Uterus (tissue), 4 donors: ENCODE data around the gene CFAP74. TPM values are rescaled to one million over a fixed set of nuclear protein-coding genes. Genes with fewer than 3 reads are reported as not detected.

Experiments used
- DNase-seq, 2 donors: peaks; one replicate each; pipeline ENCODE4 v3.0.0-alpha.2; 2019 to 2020
- H3K27ac ChIP-seq, 2 donors: fragments of 200-600 bp; sonication (generic); 1 replicate in 1 of 2; 2 replicates in 1 of 2; pipeline ENCODE4 v1.5.1; 2016 to 2018
- H3K27me3 ChIP-seq, 2 donors: fragments of 200-600 bp; sonication (generic); one replicate each; pipeline ENCODE4 v1.5.1; 2018 to 2019; ENCODE audit warnings: control low read depth in 1 of 2
- H3K36me3 ChIP-seq, 2 donors: fragments of 200-600 bp; sonication (generic); one replicate each; pipeline ENCODE4 v1.5.1; 2019; ENCODE audit warnings: control low read depth in 1 of 2
- H3K4me1 ChIP-seq, 2 donors: fragments of 200-600 bp; sonication (generic); one replicate each; pipeline ENCODE4 v1.5.1; 2018 to 2019; ENCODE audit warnings: control low read depth in 1 of 2
- H3K4me3 ChIP-seq, 2 donors: fragments of 200-600 bp; sonication (generic); 1 replicate in 1 of 2; 2 replicates in 1 of 2; pipeline ENCODE4 v1.5.1; 2018 to 2019; ENCODE audit warnings: mild to moderate bottlenecking in 1 of 2
- H3K9me3 ChIP-seq, 2 donors: fragments of 200-600 bp; sonication (generic); one replicate each; pipeline ENCODE4 v1.5.1; 2019; ENCODE audit warnings: control low read depth in 1 of 2
- POLR2A ChIP-seq, 2 donors: fragments of 450-650 bp; IDR thresholded peaks; one replicate each; pipeline ENCODE4 v1.6.1; 2016; ENCODE audit warnings: antibody characterized with exemption in 2 of 2, mild to moderate bottlenecking in 1 of 2, moderate library complexity in 1 of 2
- intact Hi-C: fragments of 100-400 bp; cut with DNase I; formaldehyde crosslinking; loops from one replicate; pipeline ENCODE4 v1.15.1; 2023; ENCODE audit warnings: low total_unique reads
- total RNA-seq, 4 donors: library from RNA; depleted of rRNA in 3 of 4; stranded (reverse); fragments of >200 nt in 3 of 4; gene quantifications; one replicate each; pipeline versions ENCODE4 v1.1.0 to v1.2.4, GENCODE V29; 2014 to 2023
- TF ChIP-seq, protein P1 (sequence below), 4 experiments: fragments of 200-600 bp in 2 of 4; fragments of 450-650 bp in 2 of 4; sonication (generic) in 2 of 4; IDR thresholded peaks; one replicate each; pipeline ENCODE4 v1.5.1; 2016 to 2019; ENCODE audit warnings: antibody characterized with exemption in 4 of 4, mild to moderate bottlenecking in 2 of 4, moderate library complexity in 1 of 4
- donor health status: DM: yes; HTN: yes; CAD: no.

CFAP74 gene
- total RNA-seq, 4 donors from 2014 or later: 0.64 to 1.0 TPM; not detected in 2

DNA sequence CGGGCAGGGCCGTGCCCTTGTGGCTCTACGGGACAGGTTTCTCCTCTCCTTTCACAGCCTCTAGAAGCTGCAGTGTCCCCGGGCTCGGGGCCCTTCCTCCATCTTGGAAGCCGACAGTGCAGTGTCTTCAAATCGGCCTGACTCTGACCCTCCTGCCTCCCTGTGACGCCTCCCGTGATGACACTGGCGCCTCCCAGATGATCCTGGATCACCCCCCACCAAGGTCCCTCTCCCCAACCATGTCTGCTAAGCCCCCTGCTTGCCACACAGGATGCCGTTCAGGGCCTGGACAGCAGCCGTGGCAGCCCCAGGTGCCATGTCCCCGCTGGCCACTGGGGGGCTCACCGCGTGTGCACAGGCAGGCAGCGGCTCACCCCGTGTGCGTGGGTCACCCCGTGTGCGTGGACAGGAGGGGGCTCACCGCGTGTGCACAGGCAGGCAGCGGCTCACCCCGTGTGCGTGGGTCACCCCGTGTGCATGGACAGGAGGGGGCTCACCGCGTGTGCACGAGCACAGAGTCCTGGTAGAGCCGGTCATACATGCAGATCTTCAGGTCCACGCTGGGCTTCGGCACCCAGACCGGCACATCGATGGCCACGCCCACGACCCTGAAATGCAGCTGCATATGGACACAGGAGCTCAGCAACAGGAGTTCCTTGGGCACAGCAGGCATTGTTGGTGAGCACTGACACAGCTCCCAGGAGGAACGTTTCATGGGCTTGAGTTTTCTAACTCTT is 59.6 kb downstream of the CFAP74 start:
- Histone ChIP-seq H3K27me3 (no peaks in the 10 kb centered on the region), H3K4me1 (no peaks in the 10 kb centered on the region), H3K27ac (no peak overlapping the region), H3K9me3 (no peaks in the 10 kb centered on the region), H3K4me3 (no peak overlapping the region), H3K36me3 (no peaks in the 10 kb centered on the region)
- intact Hi-C loops: loop anchor here (5.0 kb wide), 1 partner anchor 103 kb away; no protein-coding TSS in a partner anchor
- DNase-seq: peak in 1 of 2 donors; percentile 46
- TF ChIP-seq, protein P1, sequence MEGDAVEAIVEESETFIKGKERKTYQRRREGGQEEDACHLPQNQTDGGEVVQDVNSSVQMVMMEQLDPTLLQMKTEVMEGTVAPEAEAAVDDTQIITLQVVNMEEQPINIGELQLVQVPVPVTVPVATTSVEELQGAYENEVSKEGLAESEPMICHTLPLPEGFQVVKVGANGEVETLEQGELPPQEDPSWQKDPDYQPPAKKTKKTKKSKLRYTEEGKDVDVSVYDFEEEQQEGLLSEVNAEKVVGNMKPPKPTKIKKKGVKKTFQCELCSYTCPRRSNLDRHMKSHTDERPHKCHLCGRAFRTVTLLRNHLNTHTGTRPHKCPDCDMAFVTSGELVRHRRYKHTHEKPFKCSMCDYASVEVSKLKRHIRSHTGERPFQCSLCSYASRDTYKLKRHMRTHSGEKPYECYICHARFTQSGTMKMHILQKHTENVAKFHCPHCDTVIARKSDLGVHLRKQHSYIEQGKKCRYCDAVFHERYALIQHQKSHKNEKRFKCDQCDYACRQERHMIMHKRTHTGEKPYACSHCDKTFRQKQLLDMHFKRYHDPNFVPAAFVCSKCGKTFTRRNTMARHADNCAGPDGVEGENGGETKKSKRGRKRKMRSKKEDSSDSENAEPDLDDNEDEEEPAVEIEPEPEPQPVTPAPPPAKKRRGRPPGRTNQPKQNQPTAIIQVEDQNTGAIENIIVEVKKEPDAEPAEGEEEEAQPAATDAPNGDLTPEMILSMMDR (IDR thresholded peaks at IDR 0.05): peak; percentile 71 to 87 (median 81)
- TF ChIP-seq POLR2A (IDR thresholded peaks at IDR 0.05): no peak

DNA sequence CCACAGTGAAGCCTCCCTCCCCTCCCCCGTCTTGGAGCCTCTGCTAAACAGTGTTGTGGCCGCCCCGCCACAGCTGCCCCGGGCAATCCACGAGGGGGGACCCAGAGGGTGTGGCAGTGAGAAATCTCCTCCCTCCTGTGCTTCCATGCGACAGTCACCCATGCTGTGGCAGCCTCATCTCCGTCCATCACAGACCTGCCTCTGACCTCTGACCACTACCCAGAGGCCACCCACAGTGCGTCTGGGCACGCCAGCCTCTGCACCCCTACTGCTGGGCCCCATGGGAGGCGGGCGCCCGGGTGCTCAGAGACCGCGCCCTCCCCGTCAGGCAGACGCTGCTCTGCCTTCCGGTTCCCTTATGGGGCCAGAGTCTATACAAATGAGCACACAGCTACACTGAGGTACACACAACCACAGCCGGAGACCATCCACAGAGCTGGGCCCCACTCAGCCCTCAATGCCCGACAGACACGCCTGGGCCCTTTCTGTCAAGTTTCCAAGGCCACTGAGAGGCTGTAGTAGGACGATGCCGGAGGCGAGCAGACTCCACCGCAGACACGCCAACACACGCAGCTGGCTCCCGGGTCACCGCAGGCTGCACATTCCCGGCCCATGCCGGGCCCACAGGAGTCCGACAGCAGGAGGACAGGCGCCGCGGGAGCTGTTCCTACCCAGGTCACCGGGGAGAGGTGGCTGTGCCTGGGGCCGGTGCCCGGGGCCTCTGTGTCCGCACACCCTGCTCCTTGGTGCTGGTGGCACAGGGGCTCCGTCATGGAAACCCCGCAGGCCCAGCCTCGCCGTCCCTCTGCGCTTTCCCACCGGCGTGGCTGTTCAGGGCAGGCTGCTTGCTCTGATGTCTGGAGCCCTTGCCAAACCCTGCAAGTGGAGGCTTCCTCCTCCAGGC is 60.6 kb downstream of the CFAP74 start:
- Histone ChIP-seq H3K27ac (no peak overlapping the region), H3K4me1 (no peaks in the 10 kb centered on the region), H3K4me3 (no peak overlapping the region), H3K9me3 (no peaks in the 10 kb centered on the region), H3K36me3 (no peaks in the 10 kb centered on the region), H3K27me3 (no peaks in the 10 kb centered on the region)
- no peak for DNase-seq
- TF ChIP-seq, protein P1 (IDR thresholded peaks at IDR 0.05): no peak
- TF ChIP-seq POLR2A (IDR thresholded peaks at IDR 0.05): no peak
- intact Hi-C loops: loop anchor here (5.0 kb wide), 1 partner anchor 104 kb away; no protein-coding TSS in a partner anchor

DNA sequence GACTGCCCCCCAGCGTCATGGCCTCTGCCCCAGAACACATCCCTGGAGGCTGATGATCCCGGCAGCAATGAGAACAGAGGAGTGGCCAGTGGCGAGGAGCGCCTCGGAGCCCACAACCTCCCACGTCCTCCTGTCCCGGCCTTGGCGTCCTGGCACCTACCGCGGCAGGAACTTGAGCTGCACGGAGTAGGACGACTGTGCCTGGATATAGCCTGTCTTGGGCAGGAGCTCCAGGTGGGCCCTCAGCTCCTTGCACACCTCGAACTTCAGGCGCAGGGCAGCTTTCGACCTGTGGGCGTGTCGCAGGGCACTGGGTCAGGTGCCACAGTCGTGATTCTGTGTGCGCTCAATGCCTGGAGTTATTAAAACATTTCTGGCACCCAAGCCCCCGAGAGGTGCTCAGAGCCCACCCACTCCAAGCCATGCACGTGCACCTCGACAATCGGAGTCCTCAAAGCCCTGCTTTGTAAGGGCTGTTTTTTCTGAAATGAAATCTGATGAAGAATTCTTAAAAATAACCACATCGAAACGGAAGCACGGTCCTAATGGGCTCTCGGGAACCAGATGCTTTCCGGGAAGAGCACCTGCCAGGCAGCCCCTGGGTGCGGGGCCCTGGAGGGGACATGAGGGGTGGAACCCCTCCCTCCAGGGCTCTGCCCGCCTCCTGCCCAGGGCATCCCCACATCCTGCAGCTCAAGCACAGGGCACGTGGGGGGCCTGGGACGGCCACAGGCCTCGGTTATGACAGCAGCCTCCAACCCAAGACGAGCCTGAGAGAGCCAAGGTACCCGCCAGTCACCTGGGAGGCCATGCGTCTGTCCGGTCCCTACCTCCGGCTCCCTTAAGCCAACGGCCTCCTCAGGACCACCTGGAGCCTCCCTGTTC is 61.5 kb downstream of the CFAP74 start:
- intact Hi-C loops: loop anchor here (5.0 kb wide), 1 partner anchor 105 kb away; no protein-coding TSS in a partner anchor

DNA sequence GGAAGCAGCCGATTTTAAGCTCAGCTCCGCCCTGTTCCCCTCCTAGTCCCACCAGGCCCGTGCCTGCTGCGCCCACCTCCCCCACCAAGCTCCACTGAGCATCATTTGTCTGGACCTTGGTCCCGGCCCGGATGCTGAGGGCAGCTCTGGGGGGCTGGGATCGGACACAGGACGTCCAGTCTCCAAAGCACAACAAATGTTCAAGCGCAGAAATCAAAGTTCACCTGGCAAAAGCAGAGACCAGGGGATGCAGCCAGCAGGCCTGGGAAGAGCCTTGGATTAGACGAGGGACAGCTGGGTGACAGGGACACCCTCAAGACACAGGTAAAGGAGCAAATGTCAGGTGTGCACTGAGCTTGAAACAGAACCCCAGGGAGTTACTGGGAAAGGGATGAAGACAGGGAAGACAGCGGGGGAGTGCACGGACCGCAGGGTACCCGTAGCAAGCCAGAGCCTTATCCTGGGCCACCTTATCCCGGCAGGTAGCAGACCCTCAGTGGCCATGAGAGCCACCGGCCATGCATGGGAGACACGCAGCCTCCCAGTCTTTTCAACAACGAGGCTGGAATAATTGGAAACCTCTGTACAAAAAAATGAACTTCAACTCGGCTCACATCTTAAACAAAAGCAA is 62.3 kb downstream of the CFAP74 start:
- TF ChIP-seq POLR2A (IDR thresholded peaks at IDR 0.05): no peak
- TF ChIP-seq, protein P1 (IDR thresholded peaks at IDR 0.05): no peak
- H3K27me3 ChIP-seq: no peaks in the 10 kb centered on the region
- no peak for DNase-seq
- no peak overlapping the region for H3K27ac ChIP-seq
- no peaks in the 10 kb centered on the region for H3K36me3 ChIP-seq
- H3K9me3 ChIP-seq: no peaks in the 10 kb centered on the region
- H3K4me1 ChIP-seq: no peaks in the 10 kb centered on the region
- intact Hi-C loops: loop anchor here (5.0 kb wide), 1 partner anchor 106 kb away; no protein-coding TSS in a partner anchor
- no peak overlapping the region for H3K4me3 ChIP-seq

More for the DNA sequence above, 61.5 kb downstream of the CFAP74 start:
- DNase-seq: no peak
- H3K9me3 ChIP-seq: no peaks in the 10 kb centered on the region
- H3K27me3 ChIP-seq: no peaks in the 10 kb centered on the region
- TF ChIP-seq, protein P1 (IDR thresholded peaks at IDR 0.05): no peak
- no peak for TF ChIP-seq POLR2A (IDR thresholded peaks at IDR 0.05)
- no peaks in the 10 kb centered on the region for H3K36me3 ChIP-seq
- H3K4me1 ChIP-seq: no peaks in the 10 kb centered on the region
- no peak overlapping the region for H3K27ac ChIP-seq
- H3K4me3 ChIP-seq: no peak overlapping the region
